CD4-positive, alpha-beta T cell (primary cell): ENCODE measurements around the gene RPGRIP1. TPM values are rescaled to one million over a fixed set of nuclear protein-coding genes. Genes with fewer than 3 reads are reported as not detected.

Source experiments
- ATAC-seq: fragments of 200-7000 bp; cut with Tn5 transposase; one replicate; pipeline ENCODE4 v1.10.0; 2022; ENCODE audit warnings: mild to moderate bottlenecking; ENCODE audit not compliant: poor library complexity
- CTCF ChIA-PET: fragments of 350-600 bp; sonication (Branson Sonifier 250); formaldehyde crosslinking; loops from one replicate; lab custom pipeline; 2021; ENCODE audit warnings: antibody characterized with exemption, inconsistent platforms; lab: Charles Lee
- POLR2A ChIA-PET: fragments of 350-600 bp; sonication (Branson Sonifier 250); formaldehyde crosslinking; loops from one replicate; lab custom pipeline; 2021; ENCODE audit warnings: antibody characterized with exemption, inconsistent platforms; lab: Charles Lee
- DNase-seq, 14 experiments: peaks; one replicate each; pipeline ENCODE4 v3.0.0-alpha.2; 2013 to 2020; ENCODE audit warnings: mixed read lengths in 2 of 14
- H3K27ac ChIP-seq, 2 donors: one replicate each; pipeline versions ENCODE4 v1.5.1 to v1.7.0; 2013; ENCODE audit warnings: low read length in 2 of 2, low read depth in 1 of 2, mild to moderate bottlenecking in 1 of 2
- H3K27me3 ChIP-seq, 2 experiments: 1 replicate in 1 of 2; 2 replicates in 1 of 2; pipeline versions ENCODE4 v1.6.1 to v1.7.0; 2013; ENCODE audit warnings: low read length in 2 of 2, control low read depth in 1 of 2, mild to moderate bottlenecking in 1 of 2, moderate library complexity in 1 of 2; ENCODE audit not compliant: insufficient read depth in 2 of 2, control insufficient read depth in 1 of 2
- H3K36me3 ChIP-seq: one replicate; pipeline ENCODE4 v1.6.1; 2013; ENCODE audit warnings: low read length, control low read depth; ENCODE audit not compliant: insufficient read depth
- H3K4me1 ChIP-seq: one replicate; pipeline ENCODE4 v1.6.1; 2013; ENCODE audit warnings: low read length, control low read depth; ENCODE audit not compliant: insufficient read depth
- H3K4me3 ChIP-seq: one replicate; pipeline ENCODE4 v1.5.1; 2013; ENCODE audit warnings: mild to moderate bottlenecking, low read length, moderate library complexity
- H3K9me3 ChIP-seq, 2 experiments: 1 replicate in 1 of 2; 2 replicates in 1 of 2; pipeline versions ENCODE4 v1.6.1 to v1.7.0; 2013; ENCODE audit warnings: low read length in 2 of 2, mild to moderate bottlenecking in 2 of 2, control low read depth in 1 of 2, moderate library complexity in 1 of 2; ENCODE audit not compliant: control insufficient read depth in 1 of 2, insufficient read depth in 1 of 2
- H3K27ac Mint-ChIP-seq: one replicate; pipeline ENCODE4 v1.8.0; 2020; ENCODE audit warnings: mixed read lengths
- H3K27me3 Mint-ChIP-seq: one replicate; pipeline ENCODE4 v1.8.0; 2021; ENCODE audit warnings: mixed read lengths
- H3K36me3 Mint-ChIP-seq: one replicate; pipeline ENCODE4 v1.8.0; 2021; ENCODE audit warnings: low read depth, mixed read lengths
- H3K4me1 Mint-ChIP-seq: one replicate; pipeline ENCODE4 v1.8.0; 2021; ENCODE audit warnings: low read depth, mixed read lengths
- H3K4me3 Mint-ChIP-seq: one replicate; pipeline ENCODE4 v1.8.0; 2020; ENCODE audit warnings: mild to moderate bottlenecking, mixed read lengths
- H3K9me3 Mint-ChIP-seq: one replicate; pipeline ENCODE4 v1.8.0; 2020; ENCODE audit warnings: mixed read lengths
- intact Hi-C, 2 experiments: fragments of 100-400 bp; cut with DNase I in 1 of 2; cut with micrococcal nuclease in 1 of 2; formaldehyde crosslinking; loops; one replicate each; pipeline versions ENCODE4 v1.15.1 to v1.9.0; 2023 to 2025; cut with DNase I, micrococcal nuclease
- polyA plus RNA-seq, 2 donors: library from polyadenylated mRNA; unstranded; fragments of 120-200 nt; gene quantifications; one replicate each; pipeline ENCODE4 v1.2.1, GENCODE V29; 2013
- total RNA-seq, 174 experiments: library from RNA in 2 of 174; stranded (reverse) in 2 of 174; gene quantifications; one replicate each; pipeline ENCODE4 v1.2.3 and lab custom pipeline; 2021 to 2026
- TF ChIP-seq, protein P1 (sequence below): fragments of 200-600 bp; IDR thresholded peaks from one replicate; pipeline ENCODE4 v1.8.0; 2022; ENCODE audit warnings: antibody characterized with exemption, mild to moderate bottlenecking

Gene RPGRIP1
- total RNA-seq: not detected
- 0.68 TPM for polyA plus RNA-seq (2013, experiment 1 of 2)
- polyA plus RNA-seq (2013, experiment 2 of 2): 0.56 TPM
- 0 to 0.60 (median 0.07) reads per million in 172 experiments for total RNA-seq (lab: John Stamatoyannopoulos, UW)

DNA sequence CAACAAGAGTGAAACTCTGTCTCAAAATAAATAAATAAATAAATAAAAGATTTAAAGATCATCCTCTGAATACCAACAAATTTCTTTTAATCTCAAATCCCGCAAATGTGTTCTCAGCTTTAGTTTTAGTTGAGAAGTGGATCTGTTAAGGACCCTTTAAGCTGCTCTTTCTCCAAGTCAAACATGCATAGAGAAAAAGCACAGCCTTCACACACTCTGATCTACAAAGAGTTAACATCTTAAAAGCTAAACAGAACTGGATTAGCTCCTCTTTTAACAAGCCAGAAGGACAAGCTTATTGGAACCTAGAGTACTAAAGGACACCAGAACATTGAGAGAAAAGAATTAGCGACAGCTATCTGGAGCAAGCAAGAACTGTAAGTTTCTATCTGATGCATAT lies at the start of gene RPGRIP1:
RPGRIP1 (plus strand) TSS at position 301 of the 400 bp plus-strand sequence. CDS start 7,894 bp downstream, outside the sequence.
- H3K9me3 Mint-ChIP-seq: no peaks in the 10 kb centered on the region
- Histone ChIP-seq H3K27ac (no peak within 1 kb of the TSS), H3K4me1 (peaks cover 5% of the 10 kb centered on the region), H3K36me3 (no peaks in the 10 kb centered on the region), H3K9me3 (no peaks in the 10 kb centered on the region), H3K27me3 (no peaks in the 10 kb centered on the region), H3K4me3 (no peak within 1 kb of the TSS)
- H3K36me3 Mint-ChIP-seq: no peaks in the 10 kb centered on the region
- DNase-seq (no peak), ATAC-seq (no peak)
- no peak within 1 kb of the TSS for H3K27ac Mint-ChIP-seq
- H3K27me3 Mint-ChIP-seq: peaks cover 5% of the 10 kb centered on the region
- no peak within 1 kb of the TSS for H3K4me3 Mint-ChIP-seq
- ChIA-PET CTCF (no interaction called here), POLR2A (interaction anchor here (0.7 kb wide), 1 partner anchor 10 kb away, joined by 4 read pairs; no protein-coding TSS in a partner anchor)
- peaks cover 5% of the 10 kb centered on the region for H3K4me1 Mint-ChIP-seq
- TF ChIP-seq, protein P1, sequence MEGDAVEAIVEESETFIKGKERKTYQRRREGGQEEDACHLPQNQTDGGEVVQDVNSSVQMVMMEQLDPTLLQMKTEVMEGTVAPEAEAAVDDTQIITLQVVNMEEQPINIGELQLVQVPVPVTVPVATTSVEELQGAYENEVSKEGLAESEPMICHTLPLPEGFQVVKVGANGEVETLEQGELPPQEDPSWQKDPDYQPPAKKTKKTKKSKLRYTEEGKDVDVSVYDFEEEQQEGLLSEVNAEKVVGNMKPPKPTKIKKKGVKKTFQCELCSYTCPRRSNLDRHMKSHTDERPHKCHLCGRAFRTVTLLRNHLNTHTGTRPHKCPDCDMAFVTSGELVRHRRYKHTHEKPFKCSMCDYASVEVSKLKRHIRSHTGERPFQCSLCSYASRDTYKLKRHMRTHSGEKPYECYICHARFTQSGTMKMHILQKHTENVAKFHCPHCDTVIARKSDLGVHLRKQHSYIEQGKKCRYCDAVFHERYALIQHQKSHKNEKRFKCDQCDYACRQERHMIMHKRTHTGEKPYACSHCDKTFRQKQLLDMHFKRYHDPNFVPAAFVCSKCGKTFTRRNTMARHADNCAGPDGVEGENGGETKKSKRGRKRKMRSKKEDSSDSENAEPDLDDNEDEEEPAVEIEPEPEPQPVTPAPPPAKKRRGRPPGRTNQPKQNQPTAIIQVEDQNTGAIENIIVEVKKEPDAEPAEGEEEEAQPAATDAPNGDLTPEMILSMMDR: no peak
- intact Hi-C loops: no loop called here

DNA sequence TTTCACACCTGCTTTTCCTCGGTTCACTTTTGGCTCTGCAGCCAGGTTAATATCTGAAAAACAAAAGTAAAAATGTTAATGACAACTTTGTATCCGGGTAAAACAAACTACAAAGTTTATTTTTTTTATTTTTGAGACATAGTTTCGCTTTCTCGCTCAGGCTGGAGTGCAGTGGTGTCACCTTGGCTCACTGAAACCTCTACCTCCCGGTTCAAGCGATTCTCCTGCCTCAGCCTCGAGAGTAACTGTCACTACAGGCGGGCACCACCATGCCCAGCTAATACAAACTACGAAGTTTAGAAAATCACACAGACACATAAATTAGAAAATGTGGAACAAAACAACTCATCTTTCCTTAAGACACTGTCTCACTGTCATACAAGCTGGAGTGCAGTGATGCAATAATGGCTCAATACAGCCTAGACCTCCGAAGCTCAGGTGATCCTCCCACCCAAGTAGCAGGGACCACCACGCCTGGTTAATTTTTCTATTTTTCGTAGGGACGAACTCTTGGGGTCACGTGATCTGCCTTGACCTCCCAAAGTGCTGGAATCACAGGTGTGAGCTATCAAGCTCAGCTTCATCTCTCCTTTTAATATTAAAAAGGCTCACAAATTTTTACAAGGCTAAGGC lies 48.7 kb upstream of the RPGRIP1 start:
- peak overlapping the region; percentile 23 for H3K4me3 ChIP-seq
- H3K27ac ChIP-seq: peak overlapping the region; percentile 51 to 70
- H3K27me3 Mint-ChIP-seq: no peaks in the 10 kb centered on the region
- H3K4me3 Mint-ChIP-seq: peak overlapping the region; percentile 76
- no peaks in the 10 kb centered on the region for H3K9me3 ChIP-seq
- H3K9me3 Mint-ChIP-seq: no peaks in the 10 kb centered on the region
- peaks cover 44% of the 10 kb centered on the region for H3K4me1 ChIP-seq
- peak; percentile 37 for ATAC-seq
- CTCF ChIA-PET: interaction anchor here (1.3 to 2.3 kb wide), 4 partner anchors 14 to 34 kb away, joined by 4 to 9 read pairs (median 4); no protein-coding TSS in a partner anchor
- H3K4me1 Mint-ChIP-seq: peaks cover 77% of the 10 kb centered on the region
- H3K36me3 ChIP-seq: peaks cover 97% of the 10 kb centered on the region
- POLR2A ChIA-PET: interaction anchor here (1.2 to 3.5 kb wide), 6 partner anchors 8 to 177 kb away, joined by 3 to 17 read pairs (median 12); no protein-coding TSS in a partner anchor
- peak in 6 of 14 experiments; percentile 21 to 77 (median 48) for DNase-seq
- peak overlapping the region; percentile 93 for H3K27ac Mint-ChIP-seq
- intact Hi-C loops: loop anchor here (2.0 to 5.0 kb wide), 2 partner anchors 36 to 38 kb away; partner anchors contain the start of gene HNRNPC (in 2 of the 2)
- H3K27me3 ChIP-seq: no peaks in the 10 kb centered on the region
- TF ChIP-seq, protein P1: no peak
- H3K36me3 Mint-ChIP-seq: peaks cover 88% of the 10 kb centered on the region

DNA sequence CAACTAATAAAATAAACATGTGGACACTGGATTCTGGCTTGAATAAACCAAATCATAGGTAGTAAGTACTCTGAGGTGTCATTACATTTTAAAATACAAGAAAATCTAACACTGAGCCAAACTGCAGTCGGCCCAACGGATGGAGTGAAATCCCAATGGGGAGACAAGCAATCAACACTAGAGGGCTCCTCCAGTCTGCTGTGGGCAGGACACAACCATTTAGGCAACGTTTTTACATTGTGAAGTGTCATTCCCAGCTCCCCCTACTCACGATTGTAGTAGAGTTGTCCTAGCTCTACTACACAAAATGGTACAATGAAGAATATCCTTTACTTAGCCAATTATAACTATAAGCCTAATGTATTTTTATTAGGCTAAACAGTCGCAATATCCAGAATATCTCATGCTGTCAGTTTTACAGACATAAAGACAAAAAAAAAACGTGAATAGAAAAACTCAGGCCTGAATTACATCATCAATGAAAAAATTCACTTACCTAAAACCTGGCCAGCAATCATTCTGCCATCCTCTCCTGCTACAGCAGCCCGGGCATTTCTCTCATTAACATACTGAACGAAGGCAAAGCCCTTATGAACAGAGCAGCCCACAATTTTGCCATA lies 46.3 kb upstream of the RPGRIP1 start:
- Histone ChIP-seq H3K4me3 (no peak overlapping the region), H3K27me3 (no peaks in the 10 kb centered on the region), H3K9me3 (no peaks in the 10 kb centered on the region), H3K27ac (peak overlapping the region in 1 of 2 donors; percentile 23), H3K4me1 (peaks cover 45% of the 10 kb centered on the region), H3K36me3 (peaks cover 86% of the 10 kb centered on the region)
- DNase-seq (peak in 4 of 14 experiments; percentile 25 to 59 (median 45)), ATAC-seq (no peak)
- Mint-ChIP-seq H3K27ac (peak overlapping the region; percentile 93), H3K9me3 (no peaks in the 10 kb centered on the region), H3K27me3 (no peaks in the 10 kb centered on the region), H3K4me3 (peak overlapping the region; percentile 31), H3K36me3 (peaks cover 89% of the 10 kb centered on the region), H3K4me1 (peaks cover 87% of the 10 kb centered on the region)
- POLR2A ChIA-PET: interaction anchor here (0.6 to 1.7 kb wide), 2 partner anchors 18 to 24 kb away, joined by 3 to 7 read pairs; no protein-coding TSS in a partner anchor
- TF ChIP-seq, protein P1: peak; percentile 31
- intact Hi-C loops: loop anchor here in 1 of 2 experiments (5.0 kb wide), 1 partner anchor 34 kb away; the partner anchor contains the start of gene HNRNPC
- CTCF ChIA-PET: interaction anchor here (0.7 to 0.9 kb wide), 3 partner anchors 13 to 20 kb away, joined by 3 to 4 read pairs (median 3); no protein-coding TSS in a partner anchor
